ENCODE measurements around the gene HNRNPUL1. TPM values are rescaled to one million over a fixed set of nuclear protein-coding genes. Genes with fewer than 3 reads are reported as not detected.

The HNRNPUL1 gene
- total RNA-seq, 1 experiment from 2014 or later: 266 TPM

DNA sequence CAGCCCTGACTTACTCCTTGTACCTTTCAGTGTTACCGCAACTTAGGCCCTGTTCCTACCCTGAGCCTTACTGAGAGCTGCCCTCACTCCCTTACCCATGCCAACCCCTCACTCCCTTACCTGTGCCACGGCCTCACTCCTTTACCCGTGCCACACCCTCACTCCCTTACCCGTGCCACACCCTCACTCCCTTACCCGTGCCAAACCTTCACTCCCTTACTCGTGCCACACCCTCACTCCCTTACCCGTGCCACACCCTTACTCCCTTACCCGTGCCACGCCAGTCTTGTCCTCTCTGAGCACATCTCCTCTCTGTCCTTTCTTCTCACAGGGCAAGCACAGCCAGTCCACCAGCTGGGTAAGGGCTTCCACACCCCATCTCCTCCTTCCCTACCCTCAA lies 24.8 kb upstream of the HNRNPUL1 start:
- Histone ChIP-seq H3K4me2 (no peak overlapping the region), H3K9me2 (ENCODE audit: insufficient read depth) (no peaks in the 10 kb centered on the region), H2AFZ (no peak overlapping the region), H3K36me3 (ENCODE audit: low read depth) (no peaks in the 10 kb centered on the region), H3K27me3 (ENCODE audit: insufficient read depth, low read depth) (no peaks in the 10 kb centered on the region), H3K4me1 (replicated peaks; ENCODE audit: insufficient read depth) (no peaks in the 10 kb centered on the region), H4K20me1 (ENCODE audit: insufficient read depth) (no peaks in the 10 kb centered on the region), H3F3A (ENCODE audit: insufficient read depth, low read depth) (no peaks in the 10 kb centered on the region), H3K27ac (no peak overlapping the region), H3K79me2 (ENCODE audit: low read depth) (no peaks in the 10 kb centered on the region), H3K4me3 (no peak overlapping the region), H3K9me3 (ENCODE audit: insufficient read depth, low read depth) (no peaks in the 10 kb centered on the region)
- no peak for DNase-seq
- intact Hi-C loops (cut with micrococcal nuclease; ENCODE audit: unreplicated experiment): no loop called here
- CTCF ChIA-PET: no interaction called here
- BruUV-seq (replicated peaks): no TSS peak
- TF ChIP-seq, protein P1, sequence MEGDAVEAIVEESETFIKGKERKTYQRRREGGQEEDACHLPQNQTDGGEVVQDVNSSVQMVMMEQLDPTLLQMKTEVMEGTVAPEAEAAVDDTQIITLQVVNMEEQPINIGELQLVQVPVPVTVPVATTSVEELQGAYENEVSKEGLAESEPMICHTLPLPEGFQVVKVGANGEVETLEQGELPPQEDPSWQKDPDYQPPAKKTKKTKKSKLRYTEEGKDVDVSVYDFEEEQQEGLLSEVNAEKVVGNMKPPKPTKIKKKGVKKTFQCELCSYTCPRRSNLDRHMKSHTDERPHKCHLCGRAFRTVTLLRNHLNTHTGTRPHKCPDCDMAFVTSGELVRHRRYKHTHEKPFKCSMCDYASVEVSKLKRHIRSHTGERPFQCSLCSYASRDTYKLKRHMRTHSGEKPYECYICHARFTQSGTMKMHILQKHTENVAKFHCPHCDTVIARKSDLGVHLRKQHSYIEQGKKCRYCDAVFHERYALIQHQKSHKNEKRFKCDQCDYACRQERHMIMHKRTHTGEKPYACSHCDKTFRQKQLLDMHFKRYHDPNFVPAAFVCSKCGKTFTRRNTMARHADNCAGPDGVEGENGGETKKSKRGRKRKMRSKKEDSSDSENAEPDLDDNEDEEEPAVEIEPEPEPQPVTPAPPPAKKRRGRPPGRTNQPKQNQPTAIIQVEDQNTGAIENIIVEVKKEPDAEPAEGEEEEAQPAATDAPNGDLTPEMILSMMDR (conservative IDR thresholded peaks at IDR 0.05): no peak
- no peak for TF ChIP-seq EZH2 (IDR thresholded peaks at IDR 0.05; ENCODE audit: low read depth)
- POLR2A ChIA-PET (ENCODE audit: unreplicated experiment): no interaction called here

DNA sequence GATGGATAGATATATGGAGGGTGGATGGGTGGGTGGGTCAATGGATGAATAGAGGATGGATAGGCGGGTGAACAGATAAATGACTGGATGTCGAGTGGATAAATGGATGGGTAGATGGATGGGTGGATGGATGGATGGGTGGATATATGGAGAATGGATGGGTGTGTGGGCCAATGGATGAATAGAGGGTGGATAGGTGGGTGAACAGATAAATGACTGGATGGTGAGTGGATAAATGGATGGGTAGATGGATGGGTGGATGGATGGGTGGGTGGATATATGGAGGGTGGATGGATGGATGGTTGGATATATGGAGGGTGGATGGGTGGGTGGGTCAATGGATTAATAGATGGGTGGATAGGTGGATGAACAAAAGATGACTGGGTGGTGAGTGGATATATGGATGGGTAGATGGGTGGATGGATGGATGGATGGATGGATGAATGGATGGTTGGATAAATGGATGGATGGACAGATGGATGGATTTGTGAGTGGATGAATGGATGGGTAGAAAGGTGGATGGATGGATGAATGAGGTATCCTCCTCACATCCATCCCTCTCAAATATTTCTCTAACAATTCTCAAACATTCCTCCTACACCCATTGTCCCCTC lies 24.1 kb upstream of the HNRNPUL1 start:
- CTCF ChIA-PET: no interaction called here
- BruUV-seq (replicated peaks): no TSS peak
- Histone ChIP-seq H3K27me3 (ENCODE audit: insufficient read depth, low read depth) (no peaks in the 10 kb centered on the region), H3K4me2 (no peak overlapping the region), H3K27ac (no peak overlapping the region), H3K9me2 (ENCODE audit: insufficient read depth) (no peaks in the 10 kb centered on the region), H3K4me3 (no peak overlapping the region), H3K36me3 (ENCODE audit: low read depth) (no peaks in the 10 kb centered on the region), H3F3A (ENCODE audit: insufficient read depth, low read depth) (no peaks in the 10 kb centered on the region), H3K4me1 (replicated peaks; ENCODE audit: insufficient read depth) (no peaks in the 10 kb centered on the region), H3K79me2 (ENCODE audit: low read depth) (no peaks in the 10 kb centered on the region), H4K20me1 (ENCODE audit: insufficient read depth) (no peaks in the 10 kb centered on the region), H3K9me3 (ENCODE audit: insufficient read depth, low read depth) (no peaks in the 10 kb centered on the region), H2AFZ (no peak overlapping the region)
- POLR2A ChIA-PET (ENCODE audit: unreplicated experiment): no interaction called here
- TF ChIP-seq, protein P1 (conservative IDR thresholded peaks at IDR 0.05): no peak
- TF ChIP-seq EZH2 (IDR thresholded peaks at IDR 0.05; ENCODE audit: low read depth): no peak
- intact Hi-C loops (cut with micrococcal nuclease; ENCODE audit: unreplicated experiment): no loop called here
- DNase-seq: no peak

DNA sequence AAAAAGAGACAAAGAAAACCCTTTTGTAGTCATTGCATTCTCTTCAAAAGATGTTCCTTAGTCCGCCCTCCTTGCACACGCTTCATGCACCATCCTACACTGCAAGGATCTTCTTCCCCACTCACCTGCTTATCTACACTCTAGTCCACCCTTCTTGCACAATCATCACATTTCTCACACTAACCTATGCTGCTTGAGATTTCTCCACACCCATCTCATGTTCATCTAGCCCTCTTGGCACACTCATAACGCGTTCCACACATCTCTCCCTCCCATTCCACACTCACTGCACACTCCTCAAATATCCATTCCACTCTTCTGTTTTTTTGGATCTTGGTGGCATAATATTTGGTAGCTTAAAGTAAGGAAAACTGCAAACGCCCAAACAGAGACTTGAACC lies 22.3 kb upstream of the HNRNPUL1 start:
- POLR2A ChIA-PET (ENCODE audit: unreplicated experiment): interaction anchor here (0.5 kb wide), 1 partner anchor 886 kb away, joined by 3 read pairs; no protein-coding TSS in a partner anchor
- CTCF ChIA-PET: interaction anchor here (0.6 kb wide), 1 partner anchor 57 kb away, joined by 9 read pairs; no protein-coding TSS in a partner anchor

More for the DNA sequence above, 22.3 kb upstream of the HNRNPUL1 start:
- no peak for DNase-seq
- H3F3A ChIP-seq (ENCODE audit: insufficient read depth, low read depth): no peaks in the 10 kb centered on the region
- H3K4me2 ChIP-seq: no peak overlapping the region
- intact Hi-C loops (cut with micrococcal nuclease; ENCODE audit: unreplicated experiment): no loop called here
- no peaks in the 10 kb centered on the region for H3K36me3 ChIP-seq (ENCODE audit: low read depth)
- H3K79me2 ChIP-seq (ENCODE audit: low read depth): no peaks in the 10 kb centered on the region
- no peaks in the 10 kb centered on the region for H3K27me3 ChIP-seq (ENCODE audit: insufficient read depth, low read depth)
- H4K20me1 ChIP-seq (ENCODE audit: insufficient read depth): no peaks in the 10 kb centered on the region
- no peaks in the 10 kb centered on the region for H3K9me3 ChIP-seq (ENCODE audit: insufficient read depth, low read depth)
- no peaks in the 10 kb centered on the region for H3K9me2 ChIP-seq (ENCODE audit: insufficient read depth)
- no TSS peak for BruUV-seq (replicated peaks)
- no peaks in the 10 kb centered on the region for H3K4me1 ChIP-seq (replicated peaks; ENCODE audit: insufficient read depth)
- no peak overlapping the region for H3K27ac ChIP-seq
- H2AFZ ChIP-seq: no peak overlapping the region
- H3K4me3 ChIP-seq: no peak overlapping the region
- TF ChIP-seq, protein P1 (conservative IDR thresholded peaks at IDR 0.05): no peak
- TF ChIP-seq EZH2 (IDR thresholded peaks at IDR 0.05; ENCODE audit: low read depth): no peak
